PC-3 (cell line): ENCODE data around the gene PCDHGB6. TPM values are rescaled to one million over a fixed set of nuclear protein-coding genes. Genes with fewer than 3 reads are reported as not detected.

ENCODE experiments used
- ATAC-seq: fragments of 200-7000 bp; cut with Tn5 transposase; 2 replicates; pipeline ENCODE4 v1.9.1; 2020; ENCODE audit warnings: mild to moderate bottlenecking, moderate library complexity
- BruUV-seq: library from RNA; stranded (reverse); fragments of 400-500 nt; replicated peaks from 2 replicates; lab custom pipeline; 2021; lab: Mats Ljungman, UMichigan
- CTCF ChIA-PET: fragments of 300-600 bp; sonication (Branson Sonifier 250); formaldehyde crosslinking; loops from one replicate; lab custom pipeline; 2022; ENCODE audit warnings: antibody characterized with exemption; lab: Charles Lee
- POLR2A ChIA-PET: fragments of 300-600 bp; sonication (Branson Sonifier 250); formaldehyde crosslinking; loops from one replicate; lab custom pipeline; 2022; ENCODE audit warnings: antibody characterized with exemption; ENCODE audit not compliant: unreplicated experiment; lab: Charles Lee
- DNase-seq: peaks from one replicate; pipeline ENCODE4 v3.0.0-alpha.2; 2015
- H2AFZ ChIP-seq: fragments of 300-600 bp; sonication (generic); 2 replicates; pipeline ENCODE4 v1.6.0; 2016; ENCODE audit warnings: antibody characterized with exemption, low read length
- H3F3A ChIP-seq: fragments of 300-600 bp; sonication (generic); one replicate; pipeline ENCODE4 v1.6.0; 2017; ENCODE audit warnings: antibody characterized with exemption, low read length, control low read depth, mild to moderate bottlenecking; ENCODE audit not compliant: unreplicated experiment
- H3K27ac ChIP-seq: fragments of 300-600 bp; sonication (generic); 2 replicates; pipeline ENCODE4 v1.5.1; 2016; ENCODE audit warnings: mild to moderate bottlenecking, low read length
- H3K27me3 ChIP-seq: fragments of 300-600 bp; sonication (generic); 2 replicates; pipeline ENCODE4 v1.6.1; 2016; ENCODE audit warnings: low read length, mixed read lengths
- H3K36me3 ChIP-seq: fragments of 300-600 bp; sonication (generic); 2 replicates; pipeline ENCODE4 v1.6.1; 2016; ENCODE audit warnings: low read depth, mixed run types, low read length, mixed read lengths
- H3K4me1 ChIP-seq: fragments of 300-600 bp; sonication (generic); 2 replicates; pipeline ENCODE4 v1.5.1; 2016; ENCODE audit warnings: low read length; ENCODE audit not compliant: insufficient read depth
- H3K4me2 ChIP-seq: fragments of 300-600 bp; sonication (generic); 2 replicates; pipeline ENCODE4 v1.6.0; 2016; ENCODE audit warnings: low read length
- H3K4me3 ChIP-seq: fragments of 300-600 bp; sonication (generic); 2 replicates; pipeline ENCODE4 v1.5.1; 2016; ENCODE audit warnings: mild to moderate bottlenecking, low read length, mixed read lengths
- H3K79me2 ChIP-seq: fragments of 300-600 bp; sonication (generic); 2 replicates; pipeline ENCODE4 v1.6.1; 2017; ENCODE audit warnings: low read length, mixed read lengths
- H3K9ac ChIP-seq: fragments of 300-600 bp; sonication (generic); 2 replicates; pipeline ENCODE4 v1.6.0; 2016; ENCODE audit warnings: mild to moderate bottlenecking, low read length
- H3K9me2 ChIP-seq: fragments of 300-600 bp; sonication (generic); replicated peaks from 2 replicates; pipeline ENCODE4 v1.6.1; 2016; ENCODE audit warnings: mixed run types, low read length, mixed read lengths
- H3K9me3 ChIP-seq: fragments of 300-600 bp; sonication (generic); 2 replicates; pipeline ENCODE4 v1.6.1; 2016; ENCODE audit warnings: low read length, mixed read lengths
- H4K20me1 ChIP-seq: fragments of 300-600 bp; sonication (generic); 2 replicates; pipeline ENCODE4 v1.6.1; 2016; ENCODE audit warnings: low read length, mixed read lengths
- EZH2 ChIP-seq: fragments of 300-600 bp; sonication (generic); IDR thresholded peaks from one replicate; pipeline ENCODE4 v1.6.1; 2017; ENCODE audit warnings: antibody characterized with exemption, mild to moderate bottlenecking, low read length; ENCODE audit not compliant: unreplicated experiment
- EZH2phosphoT487 ChIP-seq: fragments of 300-600 bp; sonication (generic); IDR thresholded peaks from 2 replicates; pipeline ENCODE4 v1.6.1; 2018; ENCODE audit warnings: mild to moderate bottlenecking, antibody characterized with exemption, low read length, borderline replicate concordance
- intact Hi-C: fragments of 100-400 bp; cut with micrococcal nuclease; formaldehyde crosslinking; loops from 2 replicates; pipeline ENCODE4 v1.9.0; 2023
- total RNA-seq: library from RNA; depleted of rRNA; stranded (reverse); fragments of >200 nt; gene quantifications from 2 replicates; pipeline ENCODE4 v1.2.3, GENCODE V29; 2014
- TF ChIP-seq, protein P1 (sequence below): fragments of 300-600 bp; sonication (generic); conservative IDR thresholded peaks from 2 replicates; pipeline ENCODE4 v1.5.1; 2017; ENCODE audit warnings: antibody characterized with exemption, low read depth, mild to moderate bottlenecking, low read length

PCDHGB6 gene
- total RNA-seq, 1 experiment from 2014 or later, result 1.1 TPM

DNA sequence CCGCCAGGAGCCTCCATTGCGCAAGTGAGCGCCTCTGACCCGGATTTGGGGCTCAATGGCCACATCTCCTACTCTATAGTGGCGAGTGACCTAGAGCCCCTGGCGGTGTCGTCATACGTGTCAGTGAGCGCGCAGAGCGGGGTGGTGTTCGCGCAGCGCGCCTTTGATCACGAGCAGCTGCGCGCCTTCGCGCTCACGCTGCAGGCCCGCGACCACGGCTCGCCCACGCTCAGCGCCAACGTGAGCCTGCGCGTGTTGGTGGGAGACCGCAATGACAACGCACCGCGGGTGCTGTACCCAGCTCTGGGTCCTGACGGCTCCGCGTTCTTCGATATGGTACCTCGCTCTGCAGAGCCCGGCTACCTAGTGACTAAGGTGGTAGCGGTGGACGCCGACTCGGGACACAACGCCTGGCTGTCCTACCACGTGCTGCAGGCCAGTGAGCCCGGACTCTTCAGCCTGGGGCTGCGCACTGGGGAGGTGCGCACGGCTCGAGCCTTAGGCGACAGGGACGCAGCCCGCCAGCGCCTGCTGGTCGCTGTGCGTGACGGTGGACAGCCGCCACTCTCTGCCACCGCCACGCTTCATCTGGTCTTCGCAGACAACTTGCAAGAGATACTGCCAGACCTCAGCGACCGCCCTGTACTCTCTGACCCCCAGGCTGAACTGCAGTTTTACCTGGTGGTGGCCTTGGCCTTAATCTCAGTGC is 1.9 kb downstream of the PCDHGB6 start:
- H3K79me2 ChIP-seq, result no peaks in the 10 kb centered on the region
- H3F3A ChIP-seq, result no peaks in the 10 kb centered on the region
- H3K9ac ChIP-seq, result no peak overlapping the region
- H3K27me3 ChIP-seq, result no peaks in the 10 kb centered on the region
- ChIA-PET POLR2A (no interaction called here), CTCF (no interaction called here)
- DNase-seq, result no peak
- no peak overlapping the region for H3K27ac ChIP-seq
- no TSS peak for BruUV-seq
- peaks cover 6% of the 10 kb centered on the region; the same call in 1 of the 2 replicates for H3K36me3 ChIP-seq
- no peak overlapping the region for H2AFZ ChIP-seq
- no peak for ATAC-seq
- TF ChIP-seq, protein P1, sequence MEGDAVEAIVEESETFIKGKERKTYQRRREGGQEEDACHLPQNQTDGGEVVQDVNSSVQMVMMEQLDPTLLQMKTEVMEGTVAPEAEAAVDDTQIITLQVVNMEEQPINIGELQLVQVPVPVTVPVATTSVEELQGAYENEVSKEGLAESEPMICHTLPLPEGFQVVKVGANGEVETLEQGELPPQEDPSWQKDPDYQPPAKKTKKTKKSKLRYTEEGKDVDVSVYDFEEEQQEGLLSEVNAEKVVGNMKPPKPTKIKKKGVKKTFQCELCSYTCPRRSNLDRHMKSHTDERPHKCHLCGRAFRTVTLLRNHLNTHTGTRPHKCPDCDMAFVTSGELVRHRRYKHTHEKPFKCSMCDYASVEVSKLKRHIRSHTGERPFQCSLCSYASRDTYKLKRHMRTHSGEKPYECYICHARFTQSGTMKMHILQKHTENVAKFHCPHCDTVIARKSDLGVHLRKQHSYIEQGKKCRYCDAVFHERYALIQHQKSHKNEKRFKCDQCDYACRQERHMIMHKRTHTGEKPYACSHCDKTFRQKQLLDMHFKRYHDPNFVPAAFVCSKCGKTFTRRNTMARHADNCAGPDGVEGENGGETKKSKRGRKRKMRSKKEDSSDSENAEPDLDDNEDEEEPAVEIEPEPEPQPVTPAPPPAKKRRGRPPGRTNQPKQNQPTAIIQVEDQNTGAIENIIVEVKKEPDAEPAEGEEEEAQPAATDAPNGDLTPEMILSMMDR, result no peak
- no peak for TF ChIP-seq EZH2phosphoT487
- no peak for TF ChIP-seq EZH2
- no peak overlapping the region for H3K4me3 ChIP-seq
- no peaks in the 10 kb centered on the region for H3K9me2 ChIP-seq
- H3K9me3 ChIP-seq, result 0 out of 2 replicates have a peak, but pooled peaks cover 11% of the 10 kb centered on the region
- no peaks in the 10 kb centered on the region for H4K20me1 ChIP-seq
- intact Hi-C loops, result no loop called here
- no peaks in the 10 kb centered on the region for H3K4me1 ChIP-seq
- H3K4me2 ChIP-seq, result no peak overlapping the region

DNA sequence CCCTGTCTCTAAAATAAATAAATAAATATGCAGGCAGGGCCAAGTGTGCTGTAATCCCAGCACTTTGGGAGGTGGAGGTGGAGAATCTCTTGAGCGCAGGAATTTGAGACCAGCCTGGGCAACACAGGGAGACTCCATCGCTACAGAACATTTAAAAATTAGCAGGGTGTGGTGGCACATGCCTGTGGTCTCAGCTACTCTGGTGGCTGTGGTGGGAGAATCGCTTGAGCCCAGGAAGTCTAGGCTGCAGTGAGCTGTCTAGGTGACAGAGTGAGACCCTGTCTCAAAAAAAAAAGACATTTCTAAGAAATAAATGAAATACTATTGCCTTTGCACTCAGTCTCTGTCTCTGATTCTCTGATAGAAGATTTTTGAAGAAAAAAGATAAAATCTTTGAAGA is 3.8 kb downstream of the PCDHGB6 start:
- DNase-seq (no peak), ATAC-seq (no peak)
- Histone ChIP-seq H3K79me2 (no peaks in the 10 kb centered on the region), H3K27ac (no peak overlapping the region), H3K4me2 (no peak overlapping the region), H3F3A (no peaks in the 10 kb centered on the region), H3K9me3 (0 out of 2 replicates have a peak, but pooled peaks cover 11% of the 10 kb centered on the region), H4K20me1 (no peaks in the 10 kb centered on the region), H3K27me3 (no peaks in the 10 kb centered on the region), H2AFZ (no peak overlapping the region), H3K9me2 (no peaks in the 10 kb centered on the region), H3K9ac (no peak overlapping the region), H3K4me1 (no peaks in the 10 kb centered on the region), H3K4me3 (no peak overlapping the region), H3K36me3 (peaks cover 6% of the 10 kb centered on the region; the same call in 1 of the 2 replicates)
- BruUV-seq, result no TSS peak
- TF ChIP-seq EZH2 (no peak), EZH2phosphoT487 (no peak)
- TF ChIP-seq, protein P1, result no peak
- POLR2A ChIA-PET, result no interaction called here
- intact Hi-C loops, result no loop called here
- CTCF ChIA-PET, result interaction anchor here (0.6 kb wide), 1 partner anchor 590 kb away, joined by 3 read pairs; no protein-coding TSS in a partner anchor
